ENCODE results near the gene EPN3. TPM values are rescaled to one million over a fixed set of nuclear protein-coding genes. Genes with fewer than 3 reads are reported as not detected.

The EPN3 gene
- total RNA-seq, 1 donor from 2014 or later: 1.2 TPM

DNA sequence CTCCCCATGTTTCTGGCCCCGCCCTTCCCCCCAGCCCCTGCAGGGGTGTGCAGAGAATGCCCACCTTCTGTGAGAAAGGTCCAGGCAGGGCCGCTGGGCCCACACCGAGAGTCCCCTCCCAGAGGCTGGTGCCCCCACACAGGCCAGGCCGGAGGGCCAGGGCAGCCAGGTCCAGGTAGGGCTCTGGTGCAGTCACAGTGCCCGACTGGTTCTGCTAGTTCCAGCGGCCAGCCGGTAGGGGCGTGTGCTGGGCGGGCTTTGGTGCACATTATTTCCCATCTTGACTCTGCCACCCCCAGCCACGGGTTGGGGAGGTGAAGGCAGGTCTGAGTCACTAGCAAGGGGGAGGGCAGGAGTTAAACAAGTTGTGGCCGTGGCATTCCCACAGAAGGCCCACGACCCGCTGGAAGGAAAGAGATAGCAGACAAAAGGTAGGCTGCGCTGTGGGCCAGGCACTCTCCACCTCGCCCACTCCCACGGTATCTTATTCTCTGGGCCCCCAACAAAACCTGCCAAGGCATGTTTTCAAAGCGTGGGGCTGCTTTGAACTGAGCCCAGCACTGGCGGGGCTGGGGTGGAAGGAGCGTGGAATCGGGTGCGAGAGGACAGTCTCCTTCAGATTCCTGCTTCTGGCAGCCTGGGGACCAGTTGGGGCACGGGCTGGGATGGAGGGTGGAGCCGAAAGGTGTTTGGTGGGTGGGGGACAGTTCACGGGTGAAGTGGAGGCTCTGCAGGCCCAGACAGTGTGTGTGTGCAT, 1.9 kb downstream of the EPN3 start:
- peak; percentile 58 for DNase-seq (ENCODE audit: low spot score)

DNA sequence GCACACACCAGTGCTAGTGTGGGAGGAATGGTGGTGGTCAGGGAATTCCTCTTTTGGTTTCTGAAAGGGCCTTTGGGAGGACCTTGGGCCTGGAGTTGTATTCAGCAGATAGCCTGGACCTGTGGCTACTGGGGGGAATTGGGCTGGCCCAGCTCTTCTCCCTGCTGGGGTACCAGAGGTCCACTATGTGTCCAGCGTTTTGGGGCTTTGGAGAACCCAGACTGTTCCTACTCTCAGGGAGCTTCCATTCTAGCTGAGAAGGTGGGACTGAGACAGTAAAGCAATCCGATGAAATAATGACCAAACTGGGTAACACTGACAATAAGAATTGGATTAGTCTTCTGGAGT, 2.4 kb downstream of the EPN3 start:
- DNase-seq (ENCODE audit: low spot score): no peak

DNA sequence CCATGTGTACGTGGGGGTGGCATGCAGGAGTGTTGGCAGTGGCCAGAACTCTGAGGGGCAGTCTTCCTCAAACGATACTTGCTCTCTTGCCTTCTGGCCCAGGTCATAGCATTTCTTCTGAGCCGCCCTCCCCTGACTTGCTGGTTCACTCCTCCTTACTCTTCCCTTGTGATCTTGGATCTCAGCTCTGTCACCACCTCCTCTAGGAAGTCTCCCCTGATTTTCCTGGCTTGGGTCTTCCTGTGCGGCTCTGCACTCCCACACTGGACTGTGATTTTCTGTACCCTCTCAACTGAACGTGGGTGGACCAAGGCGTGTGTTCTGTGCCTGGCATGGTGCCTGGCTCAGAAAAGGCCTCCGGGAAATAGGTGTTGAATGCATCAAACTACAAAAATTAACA, 2.9 kb downstream of the EPN3 start:
- DNase-seq (ENCODE audit: low spot score): no peak

DNA sequence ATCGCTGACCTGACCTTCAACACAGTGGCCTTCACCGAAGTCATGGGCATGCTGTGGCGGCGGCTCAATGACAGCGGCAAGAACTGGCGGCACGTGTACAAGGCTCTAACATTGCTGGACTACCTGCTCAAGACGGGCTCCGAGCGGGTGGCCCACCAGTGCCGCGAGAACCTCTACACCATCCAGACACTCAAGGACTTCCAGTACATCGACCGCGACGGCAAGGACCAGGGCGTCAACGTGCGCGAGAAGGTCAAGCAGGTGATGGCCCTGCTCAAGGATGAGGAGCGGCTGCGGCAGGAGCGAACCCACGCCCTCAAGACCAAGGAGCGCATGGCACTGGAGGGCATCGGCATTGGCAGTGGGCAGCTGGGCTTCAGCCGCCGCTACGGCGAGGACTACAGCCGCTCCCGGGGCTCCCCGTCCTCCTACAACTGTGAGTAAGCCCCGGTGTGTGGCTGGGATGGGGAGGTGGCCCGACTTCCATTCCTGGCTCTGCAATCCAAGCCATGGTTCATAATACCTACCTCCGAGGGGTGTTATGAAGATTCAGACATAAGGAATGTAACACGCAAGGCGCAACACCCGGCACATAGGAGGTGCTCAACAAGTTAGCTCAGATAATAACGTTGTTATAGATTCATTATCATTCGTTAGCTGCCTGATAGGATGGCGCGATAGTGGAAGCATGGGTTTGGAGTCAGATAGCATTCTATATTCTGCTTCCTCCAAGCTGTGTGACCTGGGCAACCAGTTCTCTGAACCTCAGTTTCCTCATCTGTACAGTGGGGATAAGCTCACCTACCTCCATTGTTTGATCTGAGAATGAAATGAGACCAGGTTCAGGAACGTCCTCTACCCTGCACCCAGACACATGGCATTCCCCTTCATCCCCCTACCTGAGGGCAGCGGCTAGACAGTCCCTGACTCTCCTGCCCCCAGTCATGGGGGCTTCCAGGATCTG, 4.4 kb downstream of the EPN3 start:
- no peak for DNase-seq (ENCODE audit: low spot score)

DNA sequence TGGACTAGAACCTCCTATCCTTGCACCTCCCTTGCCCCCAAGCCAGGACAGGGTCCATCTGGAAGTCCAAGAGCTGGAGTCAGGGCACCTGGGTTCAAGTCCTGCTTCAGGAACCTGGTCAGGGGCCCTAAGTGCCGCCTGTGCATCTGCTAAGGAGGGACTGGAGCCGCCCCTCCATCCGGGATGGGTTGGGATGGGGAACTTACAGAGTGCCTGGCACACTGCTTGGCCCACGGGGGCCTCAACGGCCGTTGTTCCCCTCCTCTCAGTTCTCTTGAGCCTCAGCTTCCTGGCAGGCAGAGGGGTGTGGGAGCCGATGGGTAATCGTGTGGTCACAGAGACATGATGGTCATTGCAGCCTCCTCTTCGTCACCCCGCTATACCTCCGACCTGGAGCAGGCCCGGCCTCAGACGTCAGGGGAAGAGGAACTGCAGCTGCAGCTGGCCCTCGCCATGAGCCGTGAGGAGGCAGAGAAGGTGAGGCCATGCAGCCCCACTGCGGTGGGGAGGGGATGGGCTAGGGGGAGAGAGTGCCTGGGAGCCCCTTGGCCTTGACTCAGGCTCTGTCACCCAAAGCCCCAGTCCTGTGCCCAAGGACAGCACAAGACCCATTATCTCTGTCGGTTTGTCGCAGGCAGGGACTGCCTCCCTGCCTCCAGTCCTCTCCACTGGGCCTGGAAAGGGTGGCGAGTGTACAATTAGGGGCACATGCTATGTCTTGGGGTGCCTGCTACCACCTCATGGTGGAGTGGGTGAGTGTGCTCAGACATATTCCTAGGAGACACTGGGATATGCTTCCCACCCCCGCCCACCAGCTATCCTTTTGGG, 5.4 kb downstream of the EPN3 start:
- no peak for DNase-seq (ENCODE audit: low spot score)

DNA sequence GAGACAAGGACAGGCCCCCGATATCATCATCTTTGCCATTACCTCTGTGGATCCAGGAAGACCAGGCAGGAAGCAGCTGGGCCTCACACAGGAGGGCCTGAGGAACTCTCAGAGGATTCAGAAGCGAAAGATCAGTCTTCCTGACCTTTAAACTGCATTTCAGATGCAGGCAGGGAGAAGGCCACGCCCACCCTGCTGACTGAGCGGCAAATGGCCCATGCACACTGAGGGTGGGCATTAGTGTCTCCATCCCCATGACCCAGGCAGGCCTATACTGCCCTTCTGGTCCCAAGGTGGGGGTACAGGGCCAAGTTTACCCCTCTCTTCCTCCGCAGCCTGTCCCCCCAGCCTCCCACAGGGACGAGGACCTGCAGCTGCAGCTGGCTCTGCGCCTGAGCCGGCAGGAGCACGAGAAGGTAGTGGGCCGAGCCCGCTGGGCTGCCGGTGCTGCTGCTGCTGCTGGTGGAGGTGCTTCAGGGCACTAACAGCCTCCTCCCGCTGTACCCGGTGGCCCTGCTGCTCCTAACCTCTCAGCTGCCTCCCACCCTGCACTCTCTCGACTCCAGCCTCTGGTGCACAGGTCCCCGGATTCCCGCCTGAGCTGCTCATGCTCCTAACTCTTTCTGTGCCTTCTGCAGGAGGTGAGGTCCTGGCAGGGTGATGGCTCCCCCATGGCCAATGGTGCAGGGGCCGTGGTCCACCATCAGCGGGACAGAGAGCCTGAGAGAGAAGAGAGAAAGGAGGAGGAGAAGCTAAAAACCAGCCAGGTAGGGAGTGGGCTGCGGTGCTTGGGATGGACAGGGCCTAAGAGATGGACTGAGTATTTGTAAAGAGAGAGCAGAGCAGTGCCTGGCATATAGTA, 6.2 kb downstream of the EPN3 start:
- no peak for DNase-seq (ENCODE audit: low spot score)

DNA sequence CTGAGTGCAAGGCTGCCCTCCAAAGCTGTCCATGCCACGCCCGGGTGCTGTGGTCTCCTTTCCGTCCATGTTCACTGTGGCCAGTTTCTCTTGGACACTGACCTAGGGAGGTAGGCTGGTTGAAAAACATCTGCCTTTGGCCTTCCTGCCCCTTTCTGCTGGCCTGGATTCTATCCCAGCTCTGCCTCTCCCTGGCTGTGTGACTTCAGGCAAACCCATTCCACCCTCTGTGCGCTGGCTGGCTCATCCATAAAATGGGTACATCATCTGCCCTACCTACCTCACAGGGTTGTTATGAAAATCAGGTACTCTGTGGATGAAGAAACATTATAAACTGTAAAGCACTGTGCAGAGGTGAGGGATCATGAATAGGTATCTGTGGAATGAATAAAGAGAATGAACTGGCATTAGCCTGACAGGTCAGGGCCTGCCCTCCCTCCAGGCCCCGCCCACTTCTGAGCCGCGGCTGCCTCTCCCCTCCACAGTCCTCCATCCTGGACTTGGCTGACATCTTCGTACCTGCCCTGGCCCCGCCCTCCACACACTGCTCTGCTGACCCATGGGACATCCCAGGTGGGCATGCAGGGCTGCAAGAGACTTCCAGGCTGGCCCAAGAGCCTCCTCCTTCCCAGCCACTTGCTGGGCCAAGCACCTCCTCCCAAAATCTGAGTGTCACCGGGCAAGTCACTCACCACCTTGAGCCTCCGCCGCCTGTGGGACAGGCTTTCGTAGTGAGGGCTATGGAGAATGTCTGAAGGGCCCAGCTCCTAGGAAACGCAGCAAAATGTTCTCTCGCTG, 7.4 kb downstream of the EPN3 start:
- DNase-seq (ENCODE audit: low spot score): no peak

DNA sequence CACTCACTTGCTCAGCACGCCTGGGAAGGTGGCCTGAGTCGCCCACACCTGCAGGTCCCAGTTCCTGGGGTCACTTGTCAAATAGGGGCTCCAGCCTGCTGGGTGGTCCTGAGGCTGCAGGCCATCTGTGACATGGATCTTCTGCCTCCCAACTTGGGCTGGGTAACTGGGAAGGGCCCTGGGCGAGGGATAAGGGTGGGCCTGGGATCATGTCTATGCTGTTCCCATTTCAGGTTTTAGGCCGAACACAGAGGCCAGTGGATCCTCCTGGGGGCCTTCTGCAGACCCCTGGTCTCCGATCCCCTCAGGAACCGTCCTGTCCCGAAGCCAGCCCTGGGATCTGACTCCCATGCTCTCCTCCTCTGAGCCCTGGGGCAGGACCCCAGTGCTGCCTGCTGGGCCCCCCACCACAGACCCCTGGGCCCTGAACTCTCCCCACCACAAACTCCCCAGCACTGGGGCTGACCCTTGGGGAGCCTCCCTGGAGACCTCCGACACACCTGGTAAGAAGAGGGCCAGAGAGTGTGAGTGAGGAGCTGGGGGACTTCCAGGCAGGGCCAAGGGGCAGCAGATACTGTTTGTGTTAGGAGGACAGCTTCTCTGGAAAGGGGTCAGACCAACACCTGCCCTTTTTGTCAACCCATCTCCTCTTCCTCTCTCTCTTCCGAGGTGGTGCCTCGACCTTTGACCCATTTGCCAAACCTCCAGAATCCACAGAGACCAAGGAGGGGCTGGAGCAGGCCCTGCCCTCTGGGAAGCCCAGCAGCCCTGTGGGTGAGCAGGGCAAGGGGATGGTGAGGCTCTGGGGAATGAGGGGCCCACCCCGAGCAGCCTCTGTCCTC, 8.2 kb downstream of the EPN3 start:
- DNase-seq (ENCODE audit: low spot score): no peak

DNA sequence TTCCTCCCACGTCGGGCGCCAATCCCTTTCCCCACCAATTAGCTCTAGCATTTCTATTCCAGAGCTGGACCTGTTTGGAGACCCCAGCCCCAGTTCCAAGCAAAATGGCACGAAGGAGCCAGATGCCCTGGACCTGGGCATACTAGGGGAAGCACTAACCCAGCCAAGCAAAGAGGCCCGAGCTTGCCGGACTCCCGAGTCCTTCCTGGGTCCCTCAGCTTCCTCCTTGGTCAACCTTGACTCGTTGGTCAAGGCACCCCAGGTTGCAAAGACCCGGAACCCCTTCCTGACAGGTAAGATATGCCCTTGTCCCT, 8.8 kb downstream of the EPN3 start:
- DNase-seq (ENCODE audit: low spot score): no peak

DNA sequence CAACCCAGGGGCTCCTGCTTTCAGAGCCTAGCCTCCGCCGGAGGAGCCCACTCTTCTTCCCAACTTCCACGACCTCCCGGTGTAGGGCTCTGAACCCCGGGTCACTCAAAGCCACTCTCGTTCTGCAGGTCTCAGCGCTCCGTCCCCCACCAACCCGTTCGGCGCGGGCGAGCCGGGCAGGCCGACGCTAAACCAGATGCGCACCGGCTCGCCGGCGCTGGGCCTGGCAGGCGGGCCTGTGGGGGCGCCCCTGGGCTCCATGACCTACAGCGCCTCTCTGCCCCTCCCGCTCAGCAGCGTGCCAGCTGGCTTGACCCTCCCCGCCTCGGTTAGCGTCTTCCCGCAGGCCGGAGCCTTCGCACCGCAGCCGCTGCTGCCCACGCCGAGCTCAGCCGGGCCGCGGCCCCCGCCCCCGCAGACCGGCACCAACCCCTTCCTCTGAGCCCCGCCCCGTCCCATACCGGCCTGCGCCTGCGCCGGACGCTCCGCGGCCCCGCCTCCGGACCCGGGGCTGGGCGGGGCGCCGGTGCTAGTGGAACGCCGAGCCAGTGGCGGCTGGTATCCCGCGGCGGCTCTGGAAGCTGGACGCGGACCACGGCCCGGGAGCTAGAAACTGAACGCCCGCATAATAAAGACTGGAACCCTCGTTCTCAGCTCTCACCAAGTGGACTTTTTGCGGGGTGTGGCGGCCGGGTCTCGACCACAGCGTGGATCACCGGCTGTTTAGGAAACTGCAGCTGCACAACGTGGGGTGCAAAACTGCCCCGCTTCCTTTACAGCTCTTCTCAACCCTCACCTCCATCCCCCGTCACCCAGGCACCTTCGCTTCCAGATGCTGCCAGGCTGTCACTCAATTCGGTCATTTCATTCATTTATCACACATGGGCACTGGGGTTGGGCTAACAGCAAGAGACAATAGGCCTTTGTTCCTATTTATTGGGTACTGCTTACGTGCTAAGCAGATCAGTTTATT, 9.5 kb downstream of the EPN3 start:
- peak; percentile 88 for DNase-seq (ENCODE audit: low spot score)

DNA sequence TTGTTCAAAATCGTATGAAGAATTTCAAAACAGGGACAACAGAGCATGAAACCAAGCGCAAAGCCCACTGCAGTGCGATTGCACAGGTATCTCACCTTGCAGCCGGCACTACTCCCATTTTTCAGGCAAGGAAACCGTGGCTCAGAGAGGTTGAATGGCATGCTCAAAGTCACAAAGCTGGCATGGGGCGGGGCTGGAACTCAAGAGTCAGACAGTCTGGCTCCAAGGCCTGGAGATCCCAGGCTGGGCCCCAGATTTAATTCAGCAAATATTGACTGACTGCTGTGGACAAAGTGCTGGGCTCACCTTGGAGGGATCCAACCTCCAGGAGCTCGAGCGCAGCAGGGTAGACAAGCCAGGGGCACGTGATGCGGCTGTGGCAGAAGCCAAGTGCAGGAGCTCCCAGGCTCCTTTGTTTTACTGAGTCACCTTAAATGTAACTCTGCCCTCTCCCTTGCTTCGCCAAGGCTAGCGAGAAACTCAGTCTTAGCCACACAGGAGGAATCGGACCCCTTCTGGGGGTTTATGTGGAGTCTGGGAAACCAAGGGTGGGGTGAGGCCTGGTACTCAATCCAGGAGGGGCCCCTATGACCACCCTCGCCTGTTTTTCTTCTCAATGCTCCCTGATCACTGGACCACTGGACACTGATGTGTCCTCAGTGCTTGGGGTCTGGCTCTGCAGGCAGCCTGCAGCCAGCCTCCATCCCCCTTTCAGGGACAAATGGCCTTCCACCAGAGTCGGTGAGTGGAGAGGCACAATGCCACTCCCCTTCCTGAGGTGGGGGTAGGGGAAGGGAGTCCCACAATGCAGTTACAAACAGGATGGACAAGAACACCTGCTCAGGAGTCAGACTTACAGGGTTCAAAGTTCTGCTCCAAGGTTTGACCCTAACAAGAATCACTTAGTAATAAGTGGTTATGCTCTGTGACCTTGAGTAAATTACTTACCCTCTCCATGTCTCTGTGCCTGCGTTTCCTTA, 10.6 kb downstream of the EPN3 start:
- DNase-seq (ENCODE audit: low spot score): no peak

DNA sequence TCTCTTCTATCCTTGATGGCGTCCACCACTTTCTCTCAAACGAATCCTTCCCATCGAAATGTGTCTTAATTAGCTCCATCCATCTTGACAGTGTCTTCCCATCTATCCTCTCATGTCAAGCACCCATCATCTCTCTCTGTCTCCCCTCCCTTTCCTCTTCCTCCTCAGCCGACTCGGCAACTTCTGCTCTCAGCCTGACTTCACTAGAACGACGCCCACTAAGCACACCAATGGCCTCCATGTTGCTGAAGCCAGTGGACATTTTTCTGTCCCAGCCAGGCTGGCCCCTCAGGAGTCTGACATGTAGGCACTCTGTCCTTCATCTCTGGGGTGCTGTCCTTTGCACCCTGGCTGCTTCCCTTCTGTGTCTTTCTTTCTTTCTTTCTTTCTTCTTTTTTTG, 12.0 kb downstream of the EPN3 start:
- no peak for DNase-seq (ENCODE audit: low spot score)

DNA sequence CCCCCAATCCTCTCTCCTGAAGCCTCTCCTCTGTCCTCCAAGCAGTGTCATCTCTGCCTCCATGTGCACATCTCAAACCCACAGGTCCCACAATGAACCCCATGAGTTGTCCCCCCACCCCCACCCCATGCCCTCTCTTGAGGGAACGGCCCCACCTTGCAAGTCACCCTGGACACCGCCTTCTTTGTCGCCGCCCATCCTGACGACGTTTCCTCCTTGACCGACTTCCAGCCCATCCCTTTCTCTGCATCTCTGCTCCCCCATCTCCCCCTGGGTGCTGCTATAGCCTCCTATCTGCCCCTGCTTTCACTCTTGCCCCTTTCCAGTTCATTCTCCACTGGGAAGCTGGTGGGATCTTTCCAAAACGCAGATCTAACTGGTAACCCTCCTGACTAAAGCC, 12.8 kb downstream of the EPN3 start:
- no peak for DNase-seq (ENCODE audit: low spot score)

DNA sequence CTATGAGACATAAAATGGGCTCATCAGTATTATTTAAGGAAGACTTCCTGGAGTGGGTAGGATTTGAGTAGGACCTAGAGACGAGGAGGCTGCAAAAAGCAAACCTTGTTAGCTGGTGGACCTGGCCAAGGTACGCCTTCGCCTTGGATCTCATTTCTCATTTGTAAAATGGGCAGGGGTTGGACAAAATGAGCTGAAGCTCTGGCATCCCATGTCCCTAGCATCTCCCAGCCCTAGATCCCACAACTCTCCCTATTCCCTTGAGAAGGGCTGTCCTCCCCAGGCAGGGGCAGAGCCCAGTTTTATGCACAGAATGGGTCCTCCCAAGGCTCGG, 14.1 kb downstream of the EPN3 start:
- DNase-seq (ENCODE audit: low spot score): no peak

DNA sequence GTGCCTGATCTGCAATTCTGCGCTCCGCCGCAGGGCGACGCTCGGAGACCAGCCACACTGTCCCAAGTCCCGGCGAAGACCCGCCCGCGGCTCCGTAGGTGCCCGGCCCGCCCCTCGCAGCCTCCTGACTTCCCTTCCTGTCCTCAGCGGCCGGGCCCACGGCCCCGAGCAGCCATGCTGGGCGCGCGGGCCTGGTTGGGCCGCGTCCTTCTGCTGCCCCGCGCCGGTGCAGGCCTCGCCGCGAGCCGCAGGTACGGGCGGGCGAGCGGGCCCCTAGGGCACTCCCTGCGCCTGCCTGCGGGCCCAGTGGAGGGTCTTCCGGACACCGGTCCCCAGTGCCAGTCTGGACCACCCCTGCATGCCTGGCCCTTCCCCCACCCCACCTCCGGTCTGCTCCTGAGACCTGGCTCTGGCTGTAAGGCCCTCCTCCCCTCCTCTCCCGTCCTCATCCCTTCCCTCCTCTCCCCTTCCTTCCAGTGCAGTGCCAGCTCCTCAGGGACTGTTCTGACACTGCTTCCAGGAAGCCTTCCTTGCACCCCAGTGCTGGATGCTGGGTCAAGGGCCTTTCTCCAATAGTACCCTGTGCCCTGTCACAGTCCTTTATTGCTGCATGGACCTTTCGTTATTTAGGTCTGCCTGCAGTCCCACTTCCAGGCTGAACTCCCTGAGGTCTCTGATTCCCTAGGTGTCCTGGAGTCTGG, 14.7 kb downstream of the EPN3 start, which contains the start of gene SPATA20:
SPATA20 (plus strand) TSS at position 140 of the 701 bp plus-strand sequence; CDS start at position 175, 35 bp downstream.
- peak; percentile 94 for DNase-seq (ENCODE audit: low spot score)

DNA sequence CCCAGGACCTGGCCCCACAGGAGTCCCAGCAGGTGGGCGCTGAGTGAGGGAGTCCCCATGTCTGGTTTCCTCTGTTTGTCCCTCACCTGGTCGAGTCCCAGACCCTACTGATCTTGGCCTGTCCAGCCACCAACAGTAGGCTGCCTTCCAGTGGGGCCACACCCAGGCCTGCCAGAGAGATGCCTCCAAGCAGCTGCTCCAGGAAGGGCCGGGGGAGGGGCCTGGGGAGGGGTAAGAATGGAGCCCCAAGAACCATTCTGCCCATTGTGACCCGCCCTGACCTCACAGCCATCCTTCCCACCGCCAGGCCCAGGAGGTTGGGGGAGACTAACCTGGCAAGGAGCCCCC, 15.2 kb downstream of the EPN3 start:
- DNase-seq (ENCODE audit: low spot score): no peak

DNA sequence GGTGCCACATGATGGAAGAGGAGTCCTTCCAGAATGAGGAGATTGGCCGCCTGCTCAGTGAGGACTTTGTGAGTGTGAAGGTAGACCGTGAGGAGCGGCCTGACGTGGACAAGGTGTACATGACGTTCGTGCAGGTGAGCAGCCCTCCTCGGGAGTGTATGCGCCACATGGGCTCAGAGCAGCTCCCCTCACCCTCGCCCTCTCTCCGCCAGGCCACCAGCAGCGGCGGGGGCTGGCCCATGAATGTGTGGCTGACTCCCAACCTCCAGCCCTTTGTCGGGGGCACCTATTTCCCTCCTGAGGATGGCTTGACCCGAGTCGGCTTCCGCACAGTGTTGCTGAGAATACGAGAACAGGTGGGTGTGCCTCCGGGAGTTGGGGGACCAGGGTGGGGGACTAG, 16.3 kb downstream of the EPN3 start:
- no peak for DNase-seq (ENCODE audit: low spot score)

All from umbilical cord (tissue), 2 donors.